HepG2 (cell line): ENCODE results near the gene ST6GALNAC3. TPM values are rescaled to one million over a fixed set of nuclear protein-coding genes. Genes with fewer than 3 reads are reported as not detected.

Source experiments
- CREB1 ChIP-seq, 2 experiments: fragments of 450-650 bp in 1 of 2; IDR thresholded peaks; 2 replicates each; pipeline ENCODE4 v1.6.1; 2016 to 2017; ENCODE audit warnings: control low read depth in 1 of 2, mild to moderate bottlenecking in 1 of 2, missing compliant biosample characterization in 1 of 2, missing genetic modification characterization in 1 of 2
- PBX2 ChIP-seq: IDR thresholded peaks from 2 replicates; pipeline ENCODE4 v1.6.1; 2016; ENCODE audit warnings: control low read depth
- THRA ChIP-seq: sonication (generic); formaldehyde crosslinking; IDR thresholded peaks from 2 replicates; pipeline ENCODE4 v1.4.0; 2020; ENCODE audit warnings: missing genetic modification reagents, borderline replicate concordance
- ZHX2 ChIP-seq, 2 experiments: sonication (generic) in 1 of 2; formaldehyde crosslinking in 1 of 2; IDR thresholded peaks; 2 replicates each; pipeline versions ENCODE4 v1.6.1 to v1.9.0; 2014 to 2022; ENCODE audit warnings: antibody characterized with exemption in 1 of 2, borderline replicate concordance in 1 of 2, inconsistent platforms in 1 of 2, low read depth in 1 of 2, missing genetic modification reagents in 1 of 2
- ZNF124 ChIP-seq: sonication (generic); formaldehyde crosslinking; IDR thresholded peaks from 2 replicates; pipeline ENCODE4 v1.4.0; 2020; ENCODE audit warnings: missing genetic modification reagents
- ZNF136 ChIP-seq: sonication (generic); formaldehyde crosslinking; IDR thresholded peaks from 2 replicates; pipeline ENCODE4 v1.8.1; 2022; ENCODE audit warnings: low read depth, mild to moderate bottlenecking, moderate library complexity, missing genetic modification reagents
- ZNF510 ChIP-seq: sonication (generic); formaldehyde crosslinking; IDR thresholded peaks from 2 replicates; pipeline ENCODE4 v1.4.0; 2020; ENCODE audit warnings: low read depth, mild to moderate bottlenecking, missing genetic modification reagents
- ZNF543 ChIP-seq: sonication (generic); formaldehyde crosslinking; IDR thresholded peaks from 2 replicates; pipeline ENCODE4 v1.4.0; 2020; ENCODE audit warnings: mild to moderate bottlenecking, missing genetic modification reagents
- ZNF780A ChIP-seq: sonication (generic); formaldehyde crosslinking; IDR thresholded peaks from 2 replicates; pipeline ENCODE4 v1.8.0; 2022; ENCODE audit warnings: mild to moderate bottlenecking, missing genetic modification reagents, moderate library complexity
- polyA plus RNA-seq, 8 experiments: library from polyadenylated mRNA; depleted of rRNA in 3 of 8; stranded (reverse) in 7 of 8; unstranded in 1 of 8; fragments of >200 nt; fragmentation: Illumina TruSeq in 4 of 8; extraction: Trizol in 4 of 8; gene quantifications; 2 replicates each; pipeline versions ENCODE4 v1.2.1 to v1.2.3, GENCODE V29; 2011 to 2016; ENCODE audit warnings: low read depth in 4 of 8, missing spikeins in 1 of 8, mixed read lengths in 1 of 8; ENCODE audit not compliant: insufficient read depth in 1 of 8
- total RNA-seq, 5 experiments: library from RNA; depleted of rRNA; stranded (reverse); fragments of >200 nt; fragmentation: Illumina TruSeq; extraction: Trizol; gene quantifications; 2 replicates each; pipeline ENCODE4 v1.2.3, GENCODE V29; 2016; ENCODE audit warnings: low read depth in 1 of 5

Gene ST6GALNAC3
- total and polyA plus RNA-seq, 2 of the 13 experiments (the other 11 are each of a cell fraction or from before 2014, with no cell fraction given), result not detected

DNA sequence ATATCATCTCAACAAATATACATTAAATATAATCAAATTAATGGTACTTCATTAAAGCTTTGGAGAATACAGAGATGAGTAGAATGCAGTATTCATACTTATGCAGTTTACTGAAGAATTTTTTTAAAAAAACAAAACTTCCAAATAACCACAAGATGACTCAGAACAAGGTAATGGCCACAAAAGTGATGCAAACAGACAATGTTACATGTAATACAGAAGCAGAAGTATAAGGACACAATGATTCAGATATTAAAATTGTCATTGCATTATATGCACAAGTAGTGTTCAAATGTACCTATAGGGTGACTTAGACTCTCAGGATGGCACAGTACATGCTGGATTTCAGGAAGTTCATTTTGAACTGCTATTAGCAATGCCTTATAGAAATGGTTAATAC lies 565.5 kb downstream of the ST6GALNAC3 start (continued):
- TF ChIP-seq THRA, result no peak
- no peak for TF ChIP-seq PBX2
- no peak for TF ChIP-seq ZNF780A (CRISPR knock-in tag)
- no peak for TF ChIP-seq ZNF543
- no peak for TF ChIP-seq ZNF124 (CRISPR knock-in tag)
- TF ChIP-seq ZHX2 (IDR thresholded peaks at IDR 0.05; ENCODE audit: low read depth), result no peak
- no peak for TF ChIP-seq ZHX2 (CRISPR knock-in tag; IDR thresholded peaks at IDR 0.05; ENCODE audit: borderline replicate concordance)
- TF ChIP-seq ZNF510, result no peak
- no peak for TF ChIP-seq ZNF136 (CRISPR knock-in tag)
- no peak for TF ChIP-seq CREB1 (IDR thresholded peaks at IDR 0.05)
- TF ChIP-seq CREB1 (CRISPR knock-in tag; IDR thresholded peaks at IDR 0.05), result no peak
